GM18868 (cell line): Measurements from ENCODE around the gene EFCAB6.

ENCODE experiments used
- ATAC-seq: cut with Tn5 transposase; IDR thresholded peaks from one replicate; pipeline ENCODE4 v1.9.1; 2021; ENCODE audit warnings: mild to moderate bottlenecking, moderate library complexity; ENCODE audit not compliant: unreplicated experiment

Gene EFCAB6

GRCh38 chr22:43847376-43848289, 35.5 kb upstream of the EFCAB6 start:
- ATAC-seq, result no peak

GRCh38 chr22:43846966-43847365, 34.9 kb upstream of the EFCAB6 start:
- no peak for ATAC-seq

- no peak for ATAC-seq
These were observed 33.9 kb upstream of the EFCAB6 start for GRCh38 chr22:43845981-43846380.

- ATAC-seq, result no peak
These were observed 32.7 kb upstream of the EFCAB6 start for GRCh38 chr22:43844560-43845545.

GRCh38 chr22:43843783-43844530, 31.9 kb upstream of the EFCAB6 start:
- no peak for ATAC-seq

- ATAC-seq, result no peak
These were observed 29.6 kb upstream of the EFCAB6 start for GRCh38 chr22:43841742-43842141.

GRCh38 chr22:43840851-43841250, 28.7 kb upstream of the EFCAB6 start:
- no peak for ATAC-seq

GRCh38 chr22:43840431-43840830, 28.3 kb upstream of the EFCAB6 start:
- ATAC-seq, result no peak

- ATAC-seq, result no peak
These were observed 27.7 kb upstream of the EFCAB6 start for GRCh38 chr22:43839781-43840180.

GRCh38 chr22:43838571-43839307, 26.6 kb upstream of the EFCAB6 start:
- no peak for ATAC-seq

GRCh38 chr22:43838161-43838560, 26.1 kb upstream of the EFCAB6 start:
- ATAC-seq, result no peak

- no peak for ATAC-seq
These were observed 25.6 kb upstream of the EFCAB6 start for GRCh38 chr22:43837666-43838065.

GRCh38 chr22:43835736-43836135, 23.6 kb upstream of the EFCAB6 start:
- ATAC-seq, result no peak

- ATAC-seq, result no peak
These were observed 23.1 kb upstream of the EFCAB6 start for GRCh38 chr22:43835166-43835565.

GRCh38 chr22:43833286-43834240, 21.5 kb upstream of the EFCAB6 start:
- ATAC-seq, result no peak

GRCh38 chr22:43832393-43833265, 20.5 kb upstream of the EFCAB6 start:
- no peak for ATAC-seq

GRCh38 chr22:43831561-43832392, 19.7 kb upstream of the EFCAB6 start:
- no peak for ATAC-seq
